Testis (tissue), 2 donors: Measurements from ENCODE around the gene HAPLN1.

ENCODE experiments used
- CTCF ChIP-seq, 3 experiments: fragments of 450-650 bp in 2 of 3; fragments of 200-600 bp in 1 of 3; sonication (generic) in 1 of 3; IDR thresholded peaks; one replicate each; pipeline ENCODE4 v1.5.1; 2016 to 2019; ENCODE audit warnings: antibody characterized with exemption in 3 of 3, mild to moderate bottlenecking in 2 of 3, moderate library complexity in 1 of 3
- POLR2A ChIP-seq: fragments of 450-650 bp; IDR thresholded peaks from one replicate; pipeline ENCODE4 v1.6.1; 2017; ENCODE audit warnings: antibody characterized with exemption, mild to moderate bottlenecking, moderate library complexity

GRCh38 chr5:83721953-83722901 is 1.6 kb upstream of the HAPLN1 start:
- TF ChIP-seq CTCF (IDR thresholded peaks at IDR 0.05) (no peak), POLR2A (no peak)
